K562 (cell line): Measurements from ENCODE around the gene SIGLEC6. TPM values are rescaled to one million over a fixed set of nuclear protein-coding genes. Genes with fewer than 3 reads are reported as not detected.

Source experiments
- ATAC-seq: fragments of 200-7000 bp; cut with Tn5 transposase; 3 replicates; pipeline ENCODE4 v1.9.1; 2020; ENCODE audit warnings: moderate library complexity
- BruUV-seq: library from RNA; stranded (reverse); fragments of 400-500 nt; replicated peaks from 2 replicates; lab custom pipeline; 2021; lab: Mats Ljungman, UMichigan
- CTCF ChIA-PET: fragments of 300-600 bp; formaldehyde crosslinking; extraction: SDS; loops from one replicate; lab custom pipeline; 2021; ENCODE audit warnings: low intra/inter-chr PET ratio; lab: Yijun Ruan, JAX
- POLR2A ChIA-PET: fragments of 300-600, 350-650 bp; sonication (Branson Sonifier 250); formaldehyde crosslinking; extraction: SDS; loops from one replicate; lab custom pipeline; 2021; ENCODE audit warnings: antibody characterized with exemption, inconsistent platforms; lab: Yijun Ruan, JAX
- DNase-seq, 4 experiments: peaks; one replicate each; pipeline versions ENCODE4 v3.0.0 to v3.0.0-alpha.2; 2011 to 2018; ENCODE audit warnings: low spot score in 3 of 4, mixed read lengths in 3 of 4; ENCODE audit errors: extremely low read depth in 1 of 4
- FAIRE-seq: peaks from 2 replicates; lab custom pipeline; 2011; peaks lifted over from hg19 to GRCh38; lab: Jason Lieb, UNC
- H2AFZ ChIP-seq: 2 replicates; pipeline ENCODE4 v1.6.0; 2011; ENCODE audit warnings: low read depth, low read length, control low read depth, inconsistent platforms
- H3K27ac ChIP-seq: fragments of 200-600 bp; 3 replicates; pipeline ENCODE4 v1.8.0; 2011; ENCODE audit warnings: low read depth, mild to moderate bottlenecking, control low read depth, inconsistent platforms, low read length, moderate library complexity, mixed read lengths; ENCODE audit errors: extremely low read depth
- H3K27me3 ChIP-seq, 2 experiments: fragments of 300-600 bp in 1 of 2; 2 replicates in 1 of 2; 3 replicates in 1 of 2; pipeline versions ENCODE4 v1.6.0 to v1.8.0; 2011; ENCODE audit warnings: inconsistent platforms in 2 of 2, low read length in 2 of 2, mild to moderate bottlenecking in 1 of 2, mixed read lengths in 1 of 2, moderate library complexity in 1 of 2; ENCODE audit not compliant: control insufficient read depth in 2 of 2, insufficient read depth in 2 of 2
- H3K36me3 ChIP-seq: fragments of 300-600 bp; 3 replicates; pipeline ENCODE4 v1.8.0; 2011; ENCODE audit warnings: mild to moderate bottlenecking, low read length, inconsistent platforms; ENCODE audit not compliant: control insufficient read depth, insufficient read depth
- H3K4me1 ChIP-seq, 2 experiments: fragments of 200-600 bp in 1 of 2; replicated peaks in 1 of 2; 2 replicates in 1 of 2; 3 replicates in 1 of 2; pipeline versions ENCODE4 v1.5.1 to v1.8.0; 2011; ENCODE audit warnings: inconsistent platforms in 2 of 2, low read length in 2 of 2, mild to moderate bottlenecking in 1 of 2, mixed read lengths in 1 of 2, moderate library complexity in 1 of 2; ENCODE audit not compliant: control insufficient read depth in 2 of 2, insufficient read depth in 2 of 2
- H3K4me2 ChIP-seq: 2 replicates; pipeline ENCODE4 v1.6.1; 2011; ENCODE audit warnings: low read length, control low read depth, inconsistent platforms, mixed read lengths; ENCODE audit not compliant: insufficient read depth
- H3K4me3 ChIP-seq: fragments of 200-600 bp; sonication (generic), shearing (Covaris generic); 2 replicates; pipeline ENCODE4 v1.5.1; 2016; ENCODE audit warnings: control low read depth, inconsistent platforms
- H3K79me2 ChIP-seq: fragments of 200-600 bp; 3 replicates; pipeline ENCODE4 v1.8.0; 2011; ENCODE audit warnings: low read length, inconsistent platforms; ENCODE audit not compliant: control insufficient read depth, insufficient read depth
- H3K9ac ChIP-seq, 2 experiments: 2 replicates each; pipeline versions ENCODE4 v1.6.0 to v1.6.1; 2011; ENCODE audit warnings: low read depth in 2 of 2, low read length in 2 of 2, control low read depth in 1 of 2, inconsistent platforms in 1 of 2, mild to moderate bottlenecking in 1 of 2, mixed read lengths in 1 of 2; ENCODE audit not compliant: insufficient read depth in 1 of 2
- H3K9me1 ChIP-seq: one replicate; pipeline ENCODE4 v1.6.0; 2011; ENCODE audit warnings: inconsistent platforms, mild to moderate bottlenecking, low read length, moderate library complexity; ENCODE audit not compliant: control insufficient read depth, insufficient read depth
- H3K9me3 ChIP-seq: replicated peaks from 2 replicates; pipeline ENCODE4 v1.5.1; 2011; ENCODE audit warnings: low read depth, low read length, inconsistent platforms; ENCODE audit not compliant: control insufficient read depth, insufficient read depth
- H4K20me1 ChIP-seq: replicated peaks from 2 replicates; pipeline ENCODE4 v1.6.1; 2011; ENCODE audit warnings: low read length, inconsistent platforms, mixed read lengths; ENCODE audit not compliant: control insufficient read depth, insufficient read depth
- E2F5 ChIP-seq: sonication (generic); formaldehyde crosslinking; IDR thresholded peaks from 2 replicates; pipeline ENCODE4 v1.8.0; 2022; ENCODE audit warnings: mild to moderate bottlenecking, missing genetic modification reagents
- ELF2 ChIP-seq: fragments of 250-450 bp; sonication (Bioruptor Pico); IDR thresholded peaks from 2 replicates; pipeline ENCODE4 v1.5.0; 2021; ENCODE audit warnings: mild to moderate bottlenecking
- GTF2F1 ChIP-seq: IDR thresholded peaks from 2 replicates; pipeline ENCODE4 v1.6.1; 2011; ENCODE audit warnings: low read depth, low read length, improper control_type of control experiment
- TCF3 ChIP-seq: sonication (generic); formaldehyde crosslinking; IDR thresholded peaks from 2 replicates; pipeline ENCODE4 v1.4.0; 2020; ENCODE audit warnings: mild to moderate bottlenecking, missing genetic modification reagents
- WGBS: fragments of 100-300 bp; shearing (Covaris generic); methylation state at CpG from one replicate; pipeline ENCODE4 v1.1.6; 2016; ENCODE audit warnings: low coverage, mixed read lengths; ENCODE audit not compliant: insufficient coverage; ENCODE audit errors: missing lambda C conversion rate; 5-methylcytosine and 5-hydroxymethylcytosine counted together
- in situ Hi-C: fragments of 300-500 bp; cut with MboI; formaldehyde crosslinking; loops from 4 replicates; pipeline ENCODE4 v1.15.0; 2018; ENCODE audit warnings: inconsistent platforms, mixed read lengths
- intact Hi-C: fragments of 100-400 bp; cut with micrococcal nuclease; formaldehyde crosslinking; loops from 2 replicates; pipeline ENCODE4 v1.14.2; 2022
- polyA plus RNA-seq, 8 experiments: library from polyadenylated mRNA; depleted of rRNA in 4 of 8; stranded (reverse) in 5 of 8; unstranded in 3 of 8; fragments of >200 nt; fragmentation: Nextera tagmentation in 2 of 8; fragmentation: Illumina TruSeq in 1 of 8; extraction: Ambion mirVana in 2 of 8; extraction: Trizol in 1 of 8; gene quantifications; 2 replicates each; pipeline versions ENCODE4 v1.2.1 to v1.2.3, GENCODE V29; 2011 to 2014; ENCODE audit warnings: inconsistent platforms in 1 of 8, missing spikeins in 1 of 8
- total RNA-seq, 7 experiments: library from RNA; depleted of rRNA in 6 of 7; stranded (reverse); fragments of >200 nt in 6 of 7; fragmentation: Illumina TruSeq in 2 of 7; extraction: Trizol in 2 of 7; gene quantifications; 2 replicates each; pipeline versions ENCODE4 v1.2.1 to v1.2.3, GENCODE V29; 2011 to 2021; ENCODE audit warnings: low replicate concordance in 1 of 7
- TF ChIP-seq, protein P1 (sequence below): sonication (generic); formaldehyde crosslinking; IDR thresholded peaks from 2 replicates; pipeline ENCODE4 v1.8.0; 2023; ENCODE audit warnings: missing genetic modification reagents, mild to moderate bottlenecking, borderline replicate concordance

The SIGLEC6 gene
- total and polyA plus RNA-seq, 9 of the 15 experiments (the other 6 are each of a cell fraction or from before 2014, with no cell fraction given): 0.03 to 17.5 (median 0.71) TPM

DNA sequence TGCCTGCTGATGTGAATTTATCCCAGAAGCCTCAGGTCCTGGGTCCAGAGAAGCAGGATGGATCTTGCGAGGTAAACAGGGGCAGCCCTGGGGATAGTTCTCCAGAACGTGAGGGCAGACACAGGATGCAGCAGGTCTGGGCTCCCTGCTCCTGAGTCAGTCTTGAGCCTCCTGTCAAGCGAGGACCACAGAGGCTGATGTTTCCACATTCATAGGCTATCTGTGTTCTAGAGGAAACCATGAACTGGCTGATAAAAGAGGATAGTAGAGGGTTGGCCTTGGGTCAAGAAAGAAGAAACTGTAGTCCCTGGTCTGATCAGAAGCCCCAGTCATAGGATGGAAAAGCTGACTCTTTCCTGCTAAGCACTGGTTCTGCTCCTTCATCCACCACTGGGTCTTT, 41.9 kb upstream of the SIGLEC6 start:
- peaks cover 10 to 37% of the 10 kb centered on the region in 2 experiments for H3K4me1 ChIP-seq
- intact Hi-C loops: loop anchor here (2.0 kb wide), 2 partner anchors 27 to 65 kb away; no protein-coding TSS in a partner anchor
- ChIA-PET POLR2A (interaction anchor here (1.0 to 1.4 kb wide), 2 partner anchors 21 to 25 kb away, joined by 5 to 6 read pairs; no protein-coding TSS in a partner anchor), CTCF (no interaction called here)
- peak overlapping the region; percentile 71 for H3K4me3 ChIP-seq
- ATAC-seq (no peak), DNase-seq (peak in 2 of 4 experiments; percentile 37 to 68), FAIRE-seq (no peak)
- BruUV-seq: no TSS peak
- H3K4me2 ChIP-seq: peak overlapping the region; percentile 97
- peak overlapping the region; percentile 47 to 66; a peak in 3 of 4 replicates for H3K9ac ChIP-seq
- no peaks in the 10 kb centered on the region for H3K9me3 ChIP-seq
- peak overlapping the region; percentile 76; the same call in 2 of the 3 replicates for H3K27ac ChIP-seq
- no peak overlapping the region for H2AFZ ChIP-seq
- no peaks in the 10 kb centered on the region for H3K27me3 ChIP-seq
- peaks cover 53% of the 10 kb centered on the region for H3K36me3 ChIP-seq
- H3K79me2 ChIP-seq: peaks cover 68% of the 10 kb centered on the region
- in situ Hi-C loops: no loop called here
- no peaks in the 10 kb centered on the region for H3K9me1 ChIP-seq
- no peaks in the 10 kb centered on the region for H4K20me1 ChIP-seq
- 31% methylated on average over 3 of the region's 3 CpGs for WGBS
- TF ChIP-seq E2F5 (CRISPR knock-in tag) (no peak), GTF2F1 (no peak), ELF2 (CRISPR knock-in tag) (peak; percentile 66; the same call in 1 of the 2 replicates), TCF3 (peak; percentile 26; the same call in 1 of the 2 replicates)
- TF ChIP-seq, protein P1, sequence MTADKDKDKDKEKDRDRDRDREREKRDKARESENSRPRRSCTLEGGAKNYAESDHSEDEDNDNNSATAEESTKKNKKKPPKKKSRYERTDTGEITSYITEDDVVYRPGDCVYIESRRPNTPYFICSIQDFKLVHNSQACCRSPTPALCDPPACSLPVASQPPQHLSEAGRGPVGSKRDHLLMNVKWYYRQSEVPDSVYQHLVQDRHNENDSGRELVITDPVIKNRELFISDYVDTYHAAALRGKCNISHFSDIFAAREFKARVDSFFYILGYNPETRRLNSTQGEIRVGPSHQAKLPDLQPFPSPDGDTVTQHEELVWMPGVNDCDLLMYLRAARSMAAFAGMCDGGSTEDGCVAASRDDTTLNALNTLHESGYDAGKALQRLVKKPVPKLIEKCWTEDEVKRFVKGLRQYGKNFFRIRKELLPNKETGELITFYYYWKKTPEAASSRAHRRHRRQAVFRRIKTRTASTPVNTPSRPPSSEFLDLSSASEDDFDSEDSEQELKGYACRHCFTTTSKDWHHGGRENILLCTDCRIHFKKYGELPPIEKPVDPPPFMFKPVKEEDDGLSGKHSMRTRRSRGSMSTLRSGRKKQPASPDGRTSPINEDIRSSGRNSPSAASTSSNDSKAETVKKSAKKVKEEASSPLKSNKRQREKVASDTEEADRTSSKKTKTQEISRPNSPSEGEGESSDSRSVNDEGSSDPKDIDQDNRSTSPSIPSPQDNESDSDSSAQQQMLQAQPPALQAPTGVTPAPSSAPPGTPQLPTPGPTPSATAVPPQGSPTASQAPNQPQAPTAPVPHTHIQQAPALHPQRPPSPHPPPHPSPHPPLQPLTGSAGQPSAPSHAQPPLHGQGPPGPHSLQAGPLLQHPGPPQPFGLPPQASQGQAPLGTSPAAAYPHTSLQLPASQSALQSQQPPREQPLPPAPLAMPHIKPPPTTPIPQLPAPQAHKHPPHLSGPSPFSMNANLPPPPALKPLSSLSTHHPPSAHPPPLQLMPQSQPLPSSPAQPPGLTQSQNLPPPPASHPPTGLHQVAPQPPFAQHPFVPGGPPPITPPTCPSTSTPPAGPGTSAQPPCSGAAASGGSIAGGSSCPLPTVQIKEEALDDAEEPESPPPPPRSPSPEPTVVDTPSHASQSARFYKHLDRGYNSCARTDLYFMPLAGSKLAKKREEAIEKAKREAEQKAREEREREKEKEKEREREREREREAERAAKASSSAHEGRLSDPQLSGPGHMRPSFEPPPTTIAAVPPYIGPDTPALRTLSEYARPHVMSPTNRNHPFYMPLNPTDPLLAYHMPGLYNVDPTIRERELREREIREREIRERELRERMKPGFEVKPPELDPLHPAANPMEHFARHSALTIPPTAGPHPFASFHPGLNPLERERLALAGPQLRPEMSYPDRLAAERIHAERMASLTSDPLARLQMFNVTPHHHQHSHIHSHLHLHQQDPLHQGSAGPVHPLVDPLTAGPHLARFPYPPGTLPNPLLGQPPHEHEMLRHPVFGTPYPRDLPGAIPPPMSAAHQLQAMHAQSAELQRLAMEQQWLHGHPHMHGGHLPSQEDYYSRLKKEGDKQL (CRISPR knock-in tag): no peak
